ENCODE results near the gene ADAMTS5.

The ADAMTS5 gene

GRCh38 chr21:26966649-26967061, 233 bp downstream of the ADAMTS5 start:
- no peaks in the 10 kb centered on the region for H3K79me2 ChIP-seq (ENCODE audit: low read length)
- no peak overlapping the region for H3K4me2 ChIP-seq (ENCODE audit: low read length)
- H4K20me1 ChIP-seq (ENCODE audit: insufficient read depth, low read length) = no peaks in the 10 kb centered on the region
- H3K4me1 ChIP-seq (ENCODE audit: low read length) = peaks cover under 1% of the 10 kb centered on the region; the same call in 1 of the 2 replicates
- no peak overlapping the region for H2AFZ ChIP-seq (ENCODE audit: low read depth, low read length)
- H3K36me3 ChIP-seq (replicated peaks; ENCODE audit: low read depth, low read length) = no peaks in the 10 kb centered on the region
- no peaks in the 10 kb centered on the region for H3K9me3 ChIP-seq (ENCODE audit: insufficient read depth, low read length)
- TF ChIP-seq CTCF (IDR thresholded peaks at IDR 0.05; ENCODE audit: low read depth, low read length) (no peak), EZH2phosphoT487 (IDR thresholded peaks at IDR 0.05; ENCODE audit: low read depth) (no peak)
- no peaks in the 10 kb centered on the region for H3K27me3 ChIP-seq (ENCODE audit: low read depth, low read length)
- H3K27ac ChIP-seq (ENCODE audit: low read length) = no peak overlapping the region
- no peak overlapping the region for H3K9ac ChIP-seq (ENCODE audit: low read length)
- no peak overlapping the region for H3K4me3 ChIP-seq (ENCODE audit: low read length)

DNA sequence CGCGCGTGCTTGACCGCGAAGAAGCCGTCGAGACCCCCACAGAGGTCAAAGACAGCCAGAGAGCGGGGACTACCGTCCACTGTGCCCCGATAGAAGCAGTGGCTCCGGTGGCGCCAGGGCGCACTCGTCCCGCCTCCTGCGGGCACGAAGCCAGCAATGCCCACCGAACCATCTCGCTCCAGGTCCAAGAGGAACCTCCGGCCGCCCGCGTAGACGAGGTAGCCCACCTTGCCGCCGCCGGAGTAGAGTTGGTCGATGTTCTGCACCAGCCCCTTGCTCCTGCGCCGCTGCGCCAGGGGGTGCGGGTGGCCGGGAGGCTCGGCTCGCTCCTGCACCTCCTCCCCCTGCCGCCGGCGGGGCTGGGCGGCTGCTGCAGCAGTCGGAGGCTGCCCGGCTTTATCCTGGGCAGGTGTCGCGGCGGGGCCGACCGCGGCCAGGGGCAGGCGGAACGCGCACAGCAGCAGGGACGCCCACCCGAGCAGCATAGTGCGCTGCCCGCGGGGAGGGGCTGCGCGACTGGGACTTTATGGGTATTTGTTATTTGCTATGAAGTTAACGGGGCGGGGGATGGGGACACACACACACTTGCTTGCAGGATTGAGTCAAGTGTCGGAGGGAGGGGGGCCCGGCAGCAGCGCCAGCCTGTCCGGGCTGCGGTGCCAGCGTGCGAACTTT, 844 bp downstream of the ADAMTS5 start:
- Histone ChIP-seq H3K4me3 (ENCODE audit: low read length) (no peak overlapping the region), H3K36me3 (replicated peaks; ENCODE audit: low read depth, low read length) (no peaks in the 10 kb centered on the region), H3K4me1 (ENCODE audit: low read length) (no peaks in the 10 kb centered on the region), H3K27ac (ENCODE audit: low read length) (no peak overlapping the region), H3K4me2 (ENCODE audit: low read length) (no peak overlapping the region), H2AFZ (ENCODE audit: low read depth, low read length) (no peak overlapping the region), H3K27me3 (ENCODE audit: low read depth, low read length) (no peaks in the 10 kb centered on the region), H3K9ac (ENCODE audit: low read length) (no peak overlapping the region), H3K79me2 (ENCODE audit: low read length) (no peaks in the 10 kb centered on the region), H4K20me1 (ENCODE audit: insufficient read depth, low read length) (no peaks in the 10 kb centered on the region), H3K9me3 (ENCODE audit: insufficient read depth, low read length) (no peaks in the 10 kb centered on the region)
- TF ChIP-seq CTCF (IDR thresholded peaks at IDR 0.05; ENCODE audit: low read depth, low read length) (no peak), EZH2phosphoT487 (IDR thresholded peaks at IDR 0.05; ENCODE audit: low read depth) (no peak)

GRCh38 chr21:26965040-26965906, 1.6 kb downstream of the ADAMTS5 start:
- Histone ChIP-seq H4K20me1 (ENCODE audit: insufficient read depth, low read length) (no peaks in the 10 kb centered on the region), H3K9ac (ENCODE audit: low read length) (no peak overlapping the region), H3K27ac (ENCODE audit: low read length) (no peak overlapping the region), H3K36me3 (replicated peaks; ENCODE audit: low read depth, low read length) (no peaks in the 10 kb centered on the region), H3K79me2 (ENCODE audit: low read length) (no peaks in the 10 kb centered on the region), H3K27me3 (ENCODE audit: low read depth, low read length) (no peaks in the 10 kb centered on the region), H3K4me1 (ENCODE audit: low read length) (no peaks in the 10 kb centered on the region), H3K4me3 (ENCODE audit: low read length) (no peak overlapping the region), H2AFZ (ENCODE audit: low read depth, low read length) (no peak overlapping the region), H3K9me3 (ENCODE audit: insufficient read depth, low read length) (no peaks in the 10 kb centered on the region), H3K4me2 (ENCODE audit: low read length) (no peak overlapping the region)
- TF ChIP-seq EZH2phosphoT487 (IDR thresholded peaks at IDR 0.05; ENCODE audit: low read depth) = no peak
- TF ChIP-seq CTCF (IDR thresholded peaks at IDR 0.05; ENCODE audit: low read depth, low read length) = no peak

GRCh38 chr21:26964170-26964778, 2.6 kb downstream of the ADAMTS5 start:
- Histone ChIP-seq H2AFZ (ENCODE audit: low read depth, low read length) (no peak overlapping the region), H3K9ac (ENCODE audit: low read length) (no peak overlapping the region), H3K27ac (ENCODE audit: low read length) (no peak overlapping the region), H3K27me3 (ENCODE audit: low read depth, low read length) (no peaks in the 10 kb centered on the region), H4K20me1 (ENCODE audit: insufficient read depth, low read length) (no peaks in the 10 kb centered on the region), H3K79me2 (ENCODE audit: low read length) (no peaks in the 10 kb centered on the region), H3K4me1 (ENCODE audit: low read length) (no peaks in the 10 kb centered on the region), H3K36me3 (replicated peaks; ENCODE audit: low read depth, low read length) (no peaks in the 10 kb centered on the region), H3K4me3 (ENCODE audit: low read length) (no peak overlapping the region), H3K9me3 (ENCODE audit: insufficient read depth, low read length) (no peaks in the 10 kb centered on the region), H3K4me2 (ENCODE audit: low read length) (no peak overlapping the region)
- no peak for TF ChIP-seq EZH2phosphoT487 (IDR thresholded peaks at IDR 0.05; ENCODE audit: low read depth)
- TF ChIP-seq CTCF (IDR thresholded peaks at IDR 0.05; ENCODE audit: low read depth, low read length) = no peak
